H1 (cell line): ENCODE results near the gene TMX2. TPM values are rescaled to one million over a fixed set of nuclear protein-coding genes. Genes with fewer than 3 reads are reported as not detected.

Experiments used
- CREB1 ChIP-seq: IDR thresholded peaks from 2 replicates; pipeline ENCODE4 v1.6.1; 2012; ENCODE audit warnings: inconsistent platforms
- CTCF ChIP-seq, 3 experiments: IDR thresholded peaks; 1 replicate in 2 of 3; 2 replicates in 1 of 3; pipeline versions ENCODE4 v1.5.1 to v1.6.1; 2011; ENCODE audit warnings: low read length in 3 of 3, mild to moderate bottlenecking in 3 of 3, inconsistent platforms in 2 of 3, low read depth in 1 of 3, moderate library complexity in 1 of 3; ENCODE audit not compliant: insufficient read depth in 1 of 3; ENCODE audit errors: control extremely low read depth in 1 of 3
- E2F6 ChIP-seq: IDR thresholded peaks from 2 replicates; pipeline ENCODE4 v1.6.1; 2012; ENCODE audit warnings: inconsistent platforms
- EGR1 ChIP-seq: IDR thresholded peaks from 2 replicates; pipeline ENCODE4 v1.6.1; 2011; ENCODE audit warnings: low read depth, low read length, borderline replicate concordance
- EZH2 ChIP-seq: fragments of 200-600 bp; sonication (generic); IDR thresholded peaks from 2 replicates; pipeline ENCODE4 v1.7.1; 2012; ENCODE audit warnings: low read depth, mild to moderate bottlenecking, moderate library complexity, low read length, inconsistent platforms; ENCODE audit not compliant: severe bottlenecking
- HDAC6 ChIP-seq: IDR thresholded peaks from one replicate; pipeline ENCODE4 v1.7.1; 2012; ENCODE audit warnings: low read depth, mild to moderate bottlenecking, inconsistent platforms, low read length, moderate library complexity
- KDM5A ChIP-seq: fragments of 200-600 bp; IDR thresholded peaks from 2 replicates; pipeline ENCODE4 v1.7.1; 2012; ENCODE audit warnings: mild to moderate bottlenecking, low read length, inconsistent platforms, mixed read lengths
- MAFK ChIP-seq: IDR thresholded peaks from 2 replicates; pipeline ENCODE4 v1.6.1; 2012; ENCODE audit warnings: low read depth, mild to moderate bottlenecking, improper control_type of control experiment, low read length
- NANOG ChIP-seq: IDR thresholded peaks from 2 replicates; pipeline ENCODE4 v1.6.1; 2011; ENCODE audit warnings: low read length, low read depth, mild to moderate bottlenecking, inconsistent platforms; ENCODE audit not compliant: insufficient read depth, poor library complexity, severe bottlenecking
- RXRA ChIP-seq: IDR thresholded peaks from 2 replicates; pipeline ENCODE4 v1.6.1; 2011; ENCODE audit warnings: low read depth, mild to moderate bottlenecking, low read length, moderate library complexity; ENCODE audit not compliant: insufficient read depth
- SIX5 ChIP-seq: IDR thresholded peaks from 2 replicates; pipeline ENCODE4 v1.6.1; 2011; ENCODE audit warnings: mild to moderate bottlenecking, low read depth, low read length
- TAF7 ChIP-seq: optimal IDR thresholded peaks from 2 replicates; pipeline ENCODE3; 2011; ENCODE audit warnings: low read depth, mild to moderate bottlenecking, inconsistent platforms, low read length, moderate library complexity, borderline replicate concordance
- TCF12 ChIP-seq: IDR thresholded peaks from 2 replicates; pipeline ENCODE4 v1.6.1; 2011; ENCODE audit warnings: low read depth, mild to moderate bottlenecking, low read length
- polyA plus RNA-seq, 7 experiments: library from polyadenylated mRNA; depleted of rRNA in 3 of 7; stranded (reverse) in 5 of 7; unstranded in 2 of 7; fragments of >200 nt in 5 of 7; fragments of 200-250 nt in 2 of 7; gene quantifications; 1 replicate in 5 of 7; 2 replicates in 1 of 7; 4 replicates in 1 of 7; pipeline versions ENCODE4 v1.2.1 to v1.2.3, GENCODE V29; 2011 to 2013; ENCODE audit warnings: missing spikeins in 2 of 7, mixed read lengths in 2 of 7
- total RNA-seq: library from RNA; stranded (reverse); fragmentation: NEBNext Ultra II Directional; extraction: Animal tissue kit (Norgen Biotek cat#: 25700); gene quantifications from 2 replicates; pipeline ENCODE4 v1.2.1, GENCODE V29; 2021

The TMX2 gene
- total and polyA plus RNA-seq, 2 of the 8 experiments (the other 6 are each of a cell fraction or from before 2014, with no cell fraction given), result 70.4 to 100.0 TPM

DNA sequence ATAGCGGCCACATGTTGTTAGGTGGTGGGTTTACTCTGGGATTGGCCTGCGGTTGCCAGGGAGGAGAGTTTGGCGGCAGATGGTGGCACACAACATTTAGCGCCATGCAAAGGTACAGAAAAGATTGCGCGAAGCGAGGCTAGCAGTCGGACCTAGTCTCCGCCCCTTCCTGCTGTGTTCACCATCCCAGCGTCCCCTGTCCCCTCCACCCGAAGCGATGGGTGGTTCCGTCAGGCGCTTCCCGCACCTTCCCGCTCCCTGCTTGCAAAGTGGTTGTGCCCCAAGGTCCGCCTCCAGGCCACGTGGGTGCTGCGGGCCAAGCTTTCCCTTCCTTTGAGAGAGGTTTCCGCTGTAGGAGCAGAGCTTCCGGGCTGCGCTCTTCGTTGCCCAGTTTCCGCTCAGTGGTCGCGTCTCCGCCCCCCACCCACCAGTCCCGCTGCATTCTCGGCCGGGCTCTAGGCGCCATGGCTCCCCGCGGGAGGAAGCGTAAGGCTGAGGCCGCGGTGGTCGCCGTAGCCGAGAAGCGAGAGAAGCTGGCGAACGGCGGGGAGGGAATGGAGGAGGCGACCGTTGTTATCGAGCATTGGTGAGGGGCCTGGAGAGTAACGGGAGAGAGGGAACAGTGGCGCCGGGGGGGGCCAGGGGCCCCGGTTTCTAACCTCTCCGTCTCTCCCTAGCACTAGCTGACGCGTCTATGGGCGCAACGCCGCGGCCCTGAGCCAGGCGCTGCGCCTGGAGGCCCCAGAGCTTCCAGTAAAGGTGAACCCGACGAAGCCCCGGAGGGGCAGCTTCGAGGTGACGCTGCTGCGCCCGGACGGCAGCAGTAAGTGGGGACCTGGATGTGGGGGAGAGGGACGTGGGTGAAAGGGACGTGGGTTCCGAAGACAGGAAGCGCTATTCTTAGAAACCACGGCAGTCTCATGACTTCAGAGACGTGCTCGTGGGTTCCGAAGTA is 29.0 kb downstream of the TMX2 start, which contains the start of gene SELENOH (continued):
- TF ChIP-seq CTCF (IDR thresholded peaks at IDR 0.05; ENCODE audit: control extremely low read depth in 1 of 3, insufficient read depth in 1 of 3, low read depth in 1 of 3, low read length in 3 of 3) (peak in 1 of 3 experiments; percentile 5; a peak in 1 of 4 replicates), TCF12 (0 out of 2 replicates have a peak, but pooled peaks have one; percentile 59), RXRA (no peak), MAFK (no peak; the same call in 1 of the 2 replicates), KDM5A (peak; percentile 72; the same call in 1 of the 2 replicates), CREB1 (peak; percentile 74), EGR1 (no peak), HDAC6 (no peak), NANOG (no peak), SIX5 (peak; percentile 61), EZH2 (no peak), TAF7 (peak; percentile 96), E2F6 (peak; percentile 91)
